HG02981 (cell line): ENCODE measurements around the gene IGF1R.

ENCODE experiments used
- ATAC-seq: cut with Tn5 transposase; IDR thresholded peaks from one replicate; pipeline ENCODE4 v1.9.1; 2021; ENCODE audit warnings: mild to moderate bottlenecking, moderate library complexity; ENCODE audit not compliant: unreplicated experiment

Gene IGF1R

GRCh38 chr15:98792117-98792516 lies 143.8 kb downstream of the IGF1R start:
- no peak for ATAC-seq

GRCh38 chr15:98794211-98794610 lies 145.9 kb downstream of the IGF1R start:
- no peak for ATAC-seq

- ATAC-seq: no peak
Measured at GRCh38 chr15:98794748-98795147, 146.4 kb downstream of the IGF1R start.

- ATAC-seq: no peak
Measured at GRCh38 chr15:98795980-98796379, 147.6 kb downstream of the IGF1R start.

- ATAC-seq: no peak
Measured at GRCh38 chr15:98796685-98797357, 148.5 kb downstream of the IGF1R start.

- ATAC-seq: no peak
Measured at GRCh38 chr15:98798375-98798893, 150.1 kb downstream of the IGF1R start.

- no peak for ATAC-seq
Measured at GRCh38 chr15:98799461-98800390, 151.4 kb downstream of the IGF1R start.

- no peak for ATAC-seq
Measured at GRCh38 chr15:98800437-98801233, 152.3 kb downstream of the IGF1R start.

- no peak for ATAC-seq
Measured at GRCh38 chr15:98801234-98801561, 152.9 kb downstream of the IGF1R start.

- ATAC-seq: no peak
Measured at GRCh38 chr15:98802187-98802586, 153.8 kb downstream of the IGF1R start.

GRCh38 chr15:98803228-98804056 lies 155.1 kb downstream of the IGF1R start:
- ATAC-seq: no peak

- ATAC-seq: no peak
Measured at GRCh38 chr15:98804057-98804380, 155.7 kb downstream of the IGF1R start.

- ATAC-seq: no peak
Measured at GRCh38 chr15:98805434-98806274, 157.3 kb downstream of the IGF1R start.

GRCh38 chr15:98806275-98806895 lies 158.0 kb downstream of the IGF1R start:
- no peak for ATAC-seq

GRCh38 chr15:98807262-98807661 lies 158.9 kb downstream of the IGF1R start:
- ATAC-seq: no peak

GRCh38 chr15:98809273-98809672 lies 160.9 kb downstream of the IGF1R start:
- ATAC-seq: no peak

- no peak for ATAC-seq
Measured at GRCh38 chr15:98812716-98813446, 164.5 kb downstream of the IGF1R start.

- ATAC-seq: no peak
Measured at GRCh38 chr15:98813951-98814350, 165.6 kb downstream of the IGF1R start.
